Astrocyte (in vitro differentiated cells and primary cell): ENCODE measurements around the gene MYO1B. TPM values are rescaled to one million over a fixed set of nuclear protein-coding genes. Genes with fewer than 3 reads are reported as not detected.

ENCODE experiments used
- DNase-seq: peaks from one replicate; pipeline ENCODE4 v3.0.0-alpha.2; 2010; ENCODE audit warnings: low read depth
- FAIRE-seq: peaks from 2 replicates; lab custom pipeline; 2011; peaks lifted over from hg19 to GRCh38; lab: Jason Lieb, UNC
- H2AFZ ChIP-seq: 2 replicates; pipeline ENCODE4 v1.6.0; 2012; ENCODE audit warnings: low read depth, low read length, inconsistent platforms
- H3K27ac ChIP-seq: 2 replicates; pipeline ENCODE4 v1.5.1; 2011; ENCODE audit warnings: low read depth, low read length, inconsistent platforms
- H3K27me3 ChIP-seq: 2 replicates; pipeline ENCODE4 v1.6.0; 2011; ENCODE audit warnings: low read length, inconsistent platforms; ENCODE audit not compliant: insufficient read depth
- H3K36me3 ChIP-seq: 2 replicates; pipeline ENCODE4 v1.5.1; 2011; ENCODE audit warnings: low read length, inconsistent platforms; ENCODE audit not compliant: insufficient read depth
- H3K4me1 ChIP-seq: 2 replicates; pipeline ENCODE4 v1.5.1; 2011; ENCODE audit warnings: low read length, inconsistent platforms; ENCODE audit not compliant: insufficient read depth
- H3K4me2 ChIP-seq: 2 replicates; pipeline ENCODE4 v1.6.0; 2012; ENCODE audit warnings: low read length, inconsistent platforms
- H3K4me3 ChIP-seq: 2 replicates; pipeline ENCODE4 v1.5.1; 2011; ENCODE audit warnings: low read depth, mild to moderate bottlenecking, low read length, inconsistent platforms; ENCODE audit not compliant: insufficient read depth
- H3K79me2 ChIP-seq: 2 replicates; pipeline ENCODE4 v1.6.0; 2012; ENCODE audit warnings: mild to moderate bottlenecking, low read length, inconsistent platforms; ENCODE audit not compliant: insufficient read depth
- H3K9ac ChIP-seq: 2 replicates; pipeline ENCODE4 v1.6.0; 2012; ENCODE audit warnings: mild to moderate bottlenecking, low read length, inconsistent platforms
- H3K9me3 ChIP-seq: 2 replicates; pipeline ENCODE4 v1.5.1; 2012; ENCODE audit warnings: low read depth, mild to moderate bottlenecking, low read length, inconsistent platforms; ENCODE audit not compliant: insufficient read depth
- H4K20me1 ChIP-seq: 2 replicates; pipeline ENCODE4 v1.6.0; 2012; ENCODE audit warnings: low read length, inconsistent platforms; ENCODE audit not compliant: insufficient read depth
- H3K27ac Mint-ChIP-seq: one replicate; pipeline ENCODE4 v1.8.0; 2021; ENCODE audit warnings: mild to moderate bottlenecking, mixed read lengths; ENCODE audit not compliant: unreplicated experiment
- H3K27me3 Mint-ChIP-seq: one replicate; pipeline ENCODE4 v1.8.0; 2021; ENCODE audit warnings: low read depth, mixed read lengths; ENCODE audit not compliant: unreplicated experiment
- H3K36me3 Mint-ChIP-seq: one replicate; pipeline ENCODE4 v1.8.0; 2021; ENCODE audit warnings: low read depth, mixed read lengths; ENCODE audit not compliant: unreplicated experiment
- H3K4me1 Mint-ChIP-seq: one replicate; pipeline ENCODE4 v1.8.0; 2021; ENCODE audit warnings: low read depth, mixed read lengths; ENCODE audit not compliant: unreplicated experiment
- H3K4me3 Mint-ChIP-seq: one replicate; pipeline ENCODE4 v1.8.0; 2021; ENCODE audit warnings: mild to moderate bottlenecking, moderate library complexity, mixed read lengths; ENCODE audit not compliant: unreplicated experiment
- H3K9me3 Mint-ChIP-seq: one replicate; pipeline ENCODE4 v1.8.0; 2021; ENCODE audit warnings: mild to moderate bottlenecking, mixed read lengths; ENCODE audit not compliant: unreplicated experiment
- EZH2 ChIP-seq: IDR thresholded peaks from 2 replicates; pipeline ENCODE4 v1.6.1; 2012; ENCODE audit warnings: mild to moderate bottlenecking, low read length, inconsistent platforms; ENCODE audit not compliant: insufficient read depth
- total RNA-seq: library from RNA; stranded (reverse); gene quantifications from 2 replicates; pipeline ENCODE4 v1.2.1, GENCODE V29; 2021
- TF ChIP-seq, protein P1 (sequence below): IDR thresholded peaks from 2 replicates; pipeline ENCODE4 v1.5.1; 2011; ENCODE audit warnings: low read depth, mild to moderate bottlenecking, inconsistent platforms, low read length, moderate library complexity; ENCODE audit not compliant: insufficient read depth

MYO1B gene
- total RNA-seq, 1 donor from 2014 or later: 95.7 TPM

DNA sequence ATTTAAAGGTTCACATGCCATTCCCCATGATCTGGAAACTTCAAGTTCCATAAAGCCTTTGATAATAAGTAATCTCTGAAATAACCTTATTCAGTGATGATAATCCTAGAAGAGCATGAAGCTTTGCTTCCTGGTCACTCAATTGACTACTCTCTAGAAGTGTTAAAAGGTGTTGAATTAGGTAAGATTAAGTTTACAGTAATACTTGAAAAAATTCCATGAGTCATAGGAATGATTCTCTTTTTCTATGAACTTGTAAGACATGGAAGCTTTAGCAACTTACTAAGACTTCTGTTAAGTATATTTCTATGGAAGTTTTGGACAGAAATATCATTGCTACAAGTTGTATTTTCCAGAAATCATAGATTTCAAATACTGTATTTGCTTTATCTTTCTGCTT lies 100.6 kb downstream of the MYO1B start:
- no peak overlapping the region for H3K9ac ChIP-seq
- peaks cover 22% of the 10 kb centered on the region for H3K79me2 ChIP-seq
- H2AFZ ChIP-seq: no peak overlapping the region
- peaks cover 14% of the 10 kb centered on the region for H3K36me3 Mint-ChIP-seq
- no peaks in the 10 kb centered on the region for H3K27me3 ChIP-seq
- peaks cover 1% of the 10 kb centered on the region for H3K9me3 Mint-ChIP-seq
- H3K27ac ChIP-seq: no peak overlapping the region
- peaks cover 35% of the 10 kb centered on the region for H3K4me1 Mint-ChIP-seq
- H3K4me3 ChIP-seq: no peak overlapping the region
- peak overlapping the region; percentile 19 for H3K4me2 ChIP-seq
- H3K36me3 ChIP-seq: peaks cover 34% of the 10 kb centered on the region
- no peaks in the 10 kb centered on the region for H3K9me3 ChIP-seq
- no peaks in the 10 kb centered on the region for H3K27me3 Mint-ChIP-seq
- peaks cover 26% of the 10 kb centered on the region for H3K4me1 ChIP-seq
- H3K4me3 Mint-ChIP-seq: no peak overlapping the region
- TF ChIP-seq EZH2: no peak
- TF ChIP-seq, protein P1, sequence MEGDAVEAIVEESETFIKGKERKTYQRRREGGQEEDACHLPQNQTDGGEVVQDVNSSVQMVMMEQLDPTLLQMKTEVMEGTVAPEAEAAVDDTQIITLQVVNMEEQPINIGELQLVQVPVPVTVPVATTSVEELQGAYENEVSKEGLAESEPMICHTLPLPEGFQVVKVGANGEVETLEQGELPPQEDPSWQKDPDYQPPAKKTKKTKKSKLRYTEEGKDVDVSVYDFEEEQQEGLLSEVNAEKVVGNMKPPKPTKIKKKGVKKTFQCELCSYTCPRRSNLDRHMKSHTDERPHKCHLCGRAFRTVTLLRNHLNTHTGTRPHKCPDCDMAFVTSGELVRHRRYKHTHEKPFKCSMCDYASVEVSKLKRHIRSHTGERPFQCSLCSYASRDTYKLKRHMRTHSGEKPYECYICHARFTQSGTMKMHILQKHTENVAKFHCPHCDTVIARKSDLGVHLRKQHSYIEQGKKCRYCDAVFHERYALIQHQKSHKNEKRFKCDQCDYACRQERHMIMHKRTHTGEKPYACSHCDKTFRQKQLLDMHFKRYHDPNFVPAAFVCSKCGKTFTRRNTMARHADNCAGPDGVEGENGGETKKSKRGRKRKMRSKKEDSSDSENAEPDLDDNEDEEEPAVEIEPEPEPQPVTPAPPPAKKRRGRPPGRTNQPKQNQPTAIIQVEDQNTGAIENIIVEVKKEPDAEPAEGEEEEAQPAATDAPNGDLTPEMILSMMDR: no peak
- H4K20me1 ChIP-seq: peaks cover 6% of the 10 kb centered on the region
- FAIRE-seq (peak; percentile 75), DNase-seq (peak; percentile 69)
- no peak overlapping the region for H3K27ac Mint-ChIP-seq

DNA sequence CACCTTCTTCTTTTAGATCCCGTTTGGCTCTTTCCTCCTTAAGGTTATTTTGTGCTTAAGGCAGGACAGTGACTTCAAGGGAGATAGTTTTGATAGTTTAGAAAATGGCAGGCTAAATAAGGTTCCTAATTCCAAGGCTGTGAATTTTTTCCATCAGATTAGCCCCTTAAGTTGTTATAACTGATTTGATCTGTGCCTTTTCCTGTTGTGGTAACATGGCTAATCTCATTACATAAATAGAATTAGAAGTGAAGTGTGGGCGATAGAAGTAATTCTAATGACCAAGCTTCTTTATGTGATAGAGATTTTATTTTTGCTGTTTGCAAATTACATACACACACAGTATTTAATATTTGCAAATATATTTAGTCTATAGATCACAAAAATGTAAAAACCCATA lies 102.0 kb downstream of the MYO1B start:
- FAIRE-seq (peak; percentile 32), DNase-seq (no peak)
- Mint-ChIP-seq H3K4me1 (peaks cover 45% of the 10 kb centered on the region), H3K36me3 (peaks cover 15% of the 10 kb centered on the region), H3K27me3 (no peaks in the 10 kb centered on the region), H3K27ac (no peak overlapping the region), H3K4me3 (no peak overlapping the region), H3K9me3 (peaks cover 1% of the 10 kb centered on the region)
- Histone ChIP-seq H3K9me3 (no peaks in the 10 kb centered on the region), H3K4me3 (no peak overlapping the region), H3K4me2 (no peak overlapping the region), H3K36me3 (peaks cover 27% of the 10 kb centered on the region), H3K9ac (no peak overlapping the region), H3K27ac (no peak overlapping the region), H2AFZ (no peak overlapping the region), H4K20me1 (peaks cover 6% of the 10 kb centered on the region), H3K4me1 (peaks cover 40% of the 10 kb centered on the region), H3K79me2 (peaks cover 18% of the 10 kb centered on the region), H3K27me3 (no peaks in the 10 kb centered on the region)
- no peak for TF ChIP-seq EZH2
- TF ChIP-seq, protein P1: no peak

DNA sequence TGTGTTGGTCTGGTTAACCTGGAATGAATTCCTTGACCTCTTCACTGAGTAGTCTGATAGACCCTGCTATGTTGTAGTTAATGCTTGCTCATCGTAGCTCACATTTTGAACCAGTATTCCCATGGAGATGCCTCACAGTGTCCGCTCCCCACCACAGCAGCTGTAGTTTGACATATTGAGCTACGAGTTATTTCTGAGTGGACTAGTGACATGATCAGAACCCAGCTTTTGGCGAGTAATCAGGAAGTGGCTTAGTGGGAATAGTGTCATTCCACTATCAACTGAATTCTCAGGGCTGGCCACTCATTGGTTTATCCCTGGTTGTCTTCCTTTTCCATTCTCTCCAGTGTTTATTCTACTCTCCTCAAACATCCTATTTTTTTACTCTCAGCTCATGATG lies 102.7 kb downstream of the MYO1B start:
- H4K20me1 ChIP-seq: peaks cover 5% of the 10 kb centered on the region
- no peak overlapping the region for H3K4me3 Mint-ChIP-seq
- FAIRE-seq: peak; percentile 70
- peaks cover 51% of the 10 kb centered on the region for H3K4me1 Mint-ChIP-seq
- H3K79me2 ChIP-seq: peaks cover 16% of the 10 kb centered on the region
- H3K9ac ChIP-seq: no peak overlapping the region
- H3K36me3 ChIP-seq: peaks cover 23% of the 10 kb centered on the region
- peaks cover 13% of the 10 kb centered on the region for H3K36me3 Mint-ChIP-seq
- TF ChIP-seq, protein P1: no peak
- TF ChIP-seq EZH2: no peak
- peak overlapping the region; percentile 46 for H3K27ac ChIP-seq
- H3K4me3 ChIP-seq: no peak overlapping the region
- DNase-seq: peak; percentile 52
- no peak overlapping the region for H2AFZ ChIP-seq
- no peaks in the 10 kb centered on the region for H3K27me3 Mint-ChIP-seq
- peak overlapping the region; percentile 3 for H3K4me2 ChIP-seq
- no peaks in the 10 kb centered on the region for H3K27me3 ChIP-seq
- H3K27ac Mint-ChIP-seq: peak overlapping the region; percentile 89
- H3K9me3 ChIP-seq: no peaks in the 10 kb centered on the region
- H3K9me3 Mint-ChIP-seq: peaks cover 1% of the 10 kb centered on the region
- H3K4me1 ChIP-seq: peaks cover 46% of the 10 kb centered on the region
